CD4-positive, alpha-beta T cell (primary cell): ENCODE measurements around the gene TXNRD2. TPM values are rescaled to one million over a fixed set of nuclear protein-coding genes. Genes with fewer than 3 reads are reported as not detected.

Source experiments
- ATAC-seq: fragments of 200-7000 bp; cut with Tn5 transposase; one replicate; pipeline ENCODE4 v1.10.0; 2022; ENCODE audit warnings: mild to moderate bottlenecking; ENCODE audit not compliant: poor library complexity
- CTCF ChIA-PET: fragments of 350-600 bp; sonication (Branson Sonifier 250); formaldehyde crosslinking; loops from one replicate; lab custom pipeline; 2021; ENCODE audit warnings: antibody characterized with exemption, inconsistent platforms; lab: Charles Lee
- POLR2A ChIA-PET: fragments of 350-600 bp; sonication (Branson Sonifier 250); formaldehyde crosslinking; loops from one replicate; lab custom pipeline; 2021; ENCODE audit warnings: antibody characterized with exemption, inconsistent platforms; lab: Charles Lee
- DNase-seq, 14 experiments: peaks; one replicate each; pipeline ENCODE4 v3.0.0-alpha.2; 2013 to 2020; ENCODE audit warnings: mixed read lengths in 2 of 14
- H3K27ac ChIP-seq, 2 donors: one replicate each; pipeline versions ENCODE4 v1.5.1 to v1.7.0; 2013; ENCODE audit warnings: low read length in 2 of 2, low read depth in 1 of 2, mild to moderate bottlenecking in 1 of 2
- H3K27me3 ChIP-seq, 2 experiments: 1 replicate in 1 of 2; 2 replicates in 1 of 2; pipeline versions ENCODE4 v1.6.1 to v1.7.0; 2013; ENCODE audit warnings: low read length in 2 of 2, control low read depth in 1 of 2, mild to moderate bottlenecking in 1 of 2, moderate library complexity in 1 of 2; ENCODE audit not compliant: insufficient read depth in 2 of 2, control insufficient read depth in 1 of 2
- H3K36me3 ChIP-seq: one replicate; pipeline ENCODE4 v1.6.1; 2013; ENCODE audit warnings: low read length, control low read depth; ENCODE audit not compliant: insufficient read depth
- H3K4me1 ChIP-seq: one replicate; pipeline ENCODE4 v1.6.1; 2013; ENCODE audit warnings: low read length, control low read depth; ENCODE audit not compliant: insufficient read depth
- H3K4me3 ChIP-seq: one replicate; pipeline ENCODE4 v1.5.1; 2013; ENCODE audit warnings: mild to moderate bottlenecking, low read length, moderate library complexity
- H3K9me3 ChIP-seq, 2 experiments: 1 replicate in 1 of 2; 2 replicates in 1 of 2; pipeline versions ENCODE4 v1.6.1 to v1.7.0; 2013; ENCODE audit warnings: low read length in 2 of 2, mild to moderate bottlenecking in 2 of 2, control low read depth in 1 of 2, moderate library complexity in 1 of 2; ENCODE audit not compliant: control insufficient read depth in 1 of 2, insufficient read depth in 1 of 2
- H3K27ac Mint-ChIP-seq: one replicate; pipeline ENCODE4 v1.8.0; 2020; ENCODE audit warnings: mixed read lengths
- H3K27me3 Mint-ChIP-seq: one replicate; pipeline ENCODE4 v1.8.0; 2021; ENCODE audit warnings: mixed read lengths
- H3K36me3 Mint-ChIP-seq: one replicate; pipeline ENCODE4 v1.8.0; 2021; ENCODE audit warnings: low read depth, mixed read lengths
- H3K4me1 Mint-ChIP-seq: one replicate; pipeline ENCODE4 v1.8.0; 2021; ENCODE audit warnings: low read depth, mixed read lengths
- H3K4me3 Mint-ChIP-seq: one replicate; pipeline ENCODE4 v1.8.0; 2020; ENCODE audit warnings: mild to moderate bottlenecking, mixed read lengths
- H3K9me3 Mint-ChIP-seq: one replicate; pipeline ENCODE4 v1.8.0; 2020; ENCODE audit warnings: mixed read lengths
- intact Hi-C, 2 experiments: fragments of 100-400 bp; cut with DNase I in 1 of 2; cut with micrococcal nuclease in 1 of 2; formaldehyde crosslinking; loops; one replicate each; pipeline versions ENCODE4 v1.15.1 to v1.9.0; 2023 to 2025; cut with DNase I, micrococcal nuclease
- total RNA-seq, 174 experiments: library from RNA in 2 of 174; stranded (reverse) in 2 of 174; gene quantifications; one replicate each; pipeline ENCODE4 v1.2.3 and lab custom pipeline; 2021 to 2026
- TF ChIP-seq, protein P1 (sequence below): fragments of 200-600 bp; IDR thresholded peaks from one replicate; pipeline ENCODE4 v1.8.0; 2022; ENCODE audit warnings: antibody characterized with exemption, mild to moderate bottlenecking

TXNRD2 gene
- total RNA-seq, 2 experiments from 2014 or later = 18.6 to 19.5 TPM

DNA sequence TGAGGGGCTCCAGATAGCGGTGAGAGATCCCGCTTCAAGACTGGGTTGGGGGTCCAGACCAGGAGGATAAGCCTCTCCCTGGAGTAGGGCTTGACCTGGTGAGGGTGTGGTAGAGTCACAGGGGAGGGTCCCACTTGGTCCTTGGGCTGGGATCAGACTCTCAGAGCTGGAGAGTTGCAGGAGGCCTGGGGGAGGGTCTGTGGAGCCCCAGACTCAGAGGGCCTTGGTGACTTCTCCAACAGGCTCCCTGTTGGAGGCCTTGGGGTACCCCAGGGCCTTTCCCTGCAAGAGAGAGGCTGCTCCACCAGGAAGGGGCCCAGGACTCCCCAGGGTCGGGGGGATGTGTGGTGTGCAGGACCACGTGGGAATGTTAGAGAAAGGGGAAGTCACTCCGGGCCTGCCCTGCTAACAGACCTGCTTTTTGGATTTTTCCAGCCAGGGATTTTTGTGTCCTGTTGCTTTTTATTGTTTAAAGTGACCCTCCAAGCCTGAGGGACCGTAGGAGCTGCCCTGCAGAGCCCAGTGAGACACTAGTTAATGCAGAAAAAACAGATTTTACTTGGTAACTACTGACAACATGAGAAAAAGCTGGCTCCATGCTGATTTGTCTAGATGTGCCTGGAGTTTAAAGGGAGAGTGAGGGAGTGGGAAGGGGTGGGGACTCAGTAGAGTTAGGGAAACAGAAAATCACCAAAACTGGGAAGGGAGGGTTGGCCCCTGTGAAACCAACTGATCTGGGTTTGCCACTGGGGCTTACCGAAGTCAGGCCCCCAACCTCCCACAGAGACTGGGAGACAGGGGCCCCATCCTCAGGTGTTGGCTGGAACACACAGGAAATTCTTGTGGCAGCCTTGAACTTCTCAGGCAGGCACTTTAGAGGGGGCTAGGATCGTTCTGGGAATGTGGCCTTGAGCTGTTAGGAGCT is 801 bp upstream of the TXNRD2 start:
- H3K4me3 Mint-ChIP-seq = peak overlapping the region; percentile 97
- CTCF ChIA-PET = interaction anchor here (0.9 to 1.0 kb wide), 3 partner anchors 11 to 32 kb away, joined by 3 to 4 read pairs (median 4); no protein-coding TSS in a partner anchor
- TF ChIP-seq, protein P1, sequence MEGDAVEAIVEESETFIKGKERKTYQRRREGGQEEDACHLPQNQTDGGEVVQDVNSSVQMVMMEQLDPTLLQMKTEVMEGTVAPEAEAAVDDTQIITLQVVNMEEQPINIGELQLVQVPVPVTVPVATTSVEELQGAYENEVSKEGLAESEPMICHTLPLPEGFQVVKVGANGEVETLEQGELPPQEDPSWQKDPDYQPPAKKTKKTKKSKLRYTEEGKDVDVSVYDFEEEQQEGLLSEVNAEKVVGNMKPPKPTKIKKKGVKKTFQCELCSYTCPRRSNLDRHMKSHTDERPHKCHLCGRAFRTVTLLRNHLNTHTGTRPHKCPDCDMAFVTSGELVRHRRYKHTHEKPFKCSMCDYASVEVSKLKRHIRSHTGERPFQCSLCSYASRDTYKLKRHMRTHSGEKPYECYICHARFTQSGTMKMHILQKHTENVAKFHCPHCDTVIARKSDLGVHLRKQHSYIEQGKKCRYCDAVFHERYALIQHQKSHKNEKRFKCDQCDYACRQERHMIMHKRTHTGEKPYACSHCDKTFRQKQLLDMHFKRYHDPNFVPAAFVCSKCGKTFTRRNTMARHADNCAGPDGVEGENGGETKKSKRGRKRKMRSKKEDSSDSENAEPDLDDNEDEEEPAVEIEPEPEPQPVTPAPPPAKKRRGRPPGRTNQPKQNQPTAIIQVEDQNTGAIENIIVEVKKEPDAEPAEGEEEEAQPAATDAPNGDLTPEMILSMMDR = no peak

GRCh38 chr22:19940536-19941364 is 868 bp downstream of the TXNRD2 start:
- TF ChIP-seq, protein P1 = no peak
- H3K27ac ChIP-seq = peak overlapping the region; percentile 45 to 62
- ChIA-PET POLR2A (interaction anchor here (1.3 to 1.8 kb wide), 3 partner anchors 28 to 85 kb away, joined by 3 to 7 read pairs (median 5); partner anchors contain the start of gene TANGO2), CTCF (interaction anchor here (0.6 to 1.0 kb wide), 2 partner anchors 13 to 31 kb away, joined by 3 to 4 read pairs; no protein-coding TSS in a partner anchor)
- no peak for ATAC-seq
- no peak for DNase-seq
- peaks cover 5% of the 10 kb centered on the region in 2 experiments for H3K9me3 ChIP-seq
- H3K4me1 ChIP-seq = peaks cover 34% of the 10 kb centered on the region
- Mint-ChIP-seq H3K9me3 (peaks cover 10% of the 10 kb centered on the region), H3K36me3 (peaks cover 36% of the 10 kb centered on the region), H3K27ac (peak overlapping the region; percentile 92), H3K4me1 (peaks cover 38% of the 10 kb centered on the region), H3K4me3 (peak overlapping the region; percentile 97), H3K27me3 (no peaks in the 10 kb centered on the region)
- H3K4me3 ChIP-seq = peak overlapping the region; percentile 83
- no peaks in the 10 kb centered on the region for H3K27me3 ChIP-seq
- intact Hi-C loops = loop anchor here in 1 of 2 experiments (2.0 kb wide), 1 partner anchor 46 kb away; no protein-coding TSS in a partner anchor
- H3K36me3 ChIP-seq = peaks cover 4% of the 10 kb centered on the region

More for the DNA sequence above, 801 bp upstream of the TXNRD2 start:
- H3K27ac ChIP-seq = peak overlapping the region; percentile 47 to 62
- DNase-seq (peak in 3 of 14 experiments; percentile 21 to 31 (median 22)), ATAC-seq (peak; percentile 14)
- Mint-ChIP-seq H3K27me3 (no peaks in the 10 kb centered on the region), H3K4me1 (peaks cover 48% of the 10 kb centered on the region), H3K9me3 (no peaks in the 10 kb centered on the region), H3K36me3 (peaks cover 23% of the 10 kb centered on the region), H3K27ac (peak overlapping the region; percentile 92)
- intact Hi-C loops = no loop called here
- POLR2A ChIA-PET = interaction anchor here (0.9 to 1.8 kb wide), 7 partner anchors 26 to 495 kb away, joined by 3 to 7 read pairs (median 4); partner anchors contain the start of genes C22orf39 and TANGO2
- H3K4me3 ChIP-seq = peak overlapping the region; percentile 83
- H3K27me3 ChIP-seq = no peaks in the 10 kb centered on the region
- no peaks in the 10 kb centered on the region for H3K36me3 ChIP-seq
- peaks cover 37% of the 10 kb centered on the region for H3K4me1 ChIP-seq
- H3K9me3 ChIP-seq = no peaks in the 10 kb centered on the region
